H1 (cell line): ENCODE data around the gene CPM.

ENCODE experiments used
- CTCF ChIP-seq, 3 experiments: IDR thresholded peaks; 1 replicate in 2 of 3; 2 replicates in 1 of 3; pipeline versions ENCODE4 v1.5.1 to v1.6.1; 2011; ENCODE audit warnings: low read length in 3 of 3, mild to moderate bottlenecking in 3 of 3, inconsistent platforms in 2 of 3, low read depth in 1 of 3, moderate library complexity in 1 of 3; ENCODE audit not compliant: insufficient read depth in 1 of 3; ENCODE audit errors: control extremely low read depth in 1 of 3
- JUND ChIP-seq: IDR thresholded peaks from 2 replicates; pipeline ENCODE4 v1.6.1; 2011; ENCODE audit warnings: mild to moderate bottlenecking, improper control_type of control experiment, low read length
- TAF1 ChIP-seq: IDR thresholded peaks from 2 replicates; pipeline ENCODE4 v1.6.1; 2011; ENCODE audit warnings: mild to moderate bottlenecking, low read depth, low read length
- TEAD4 ChIP-seq: IDR thresholded peaks from 2 replicates; pipeline ENCODE4 v1.6.1; 2012; ENCODE audit warnings: low read depth, low read length, inconsistent platforms, mixed read lengths

DNA sequence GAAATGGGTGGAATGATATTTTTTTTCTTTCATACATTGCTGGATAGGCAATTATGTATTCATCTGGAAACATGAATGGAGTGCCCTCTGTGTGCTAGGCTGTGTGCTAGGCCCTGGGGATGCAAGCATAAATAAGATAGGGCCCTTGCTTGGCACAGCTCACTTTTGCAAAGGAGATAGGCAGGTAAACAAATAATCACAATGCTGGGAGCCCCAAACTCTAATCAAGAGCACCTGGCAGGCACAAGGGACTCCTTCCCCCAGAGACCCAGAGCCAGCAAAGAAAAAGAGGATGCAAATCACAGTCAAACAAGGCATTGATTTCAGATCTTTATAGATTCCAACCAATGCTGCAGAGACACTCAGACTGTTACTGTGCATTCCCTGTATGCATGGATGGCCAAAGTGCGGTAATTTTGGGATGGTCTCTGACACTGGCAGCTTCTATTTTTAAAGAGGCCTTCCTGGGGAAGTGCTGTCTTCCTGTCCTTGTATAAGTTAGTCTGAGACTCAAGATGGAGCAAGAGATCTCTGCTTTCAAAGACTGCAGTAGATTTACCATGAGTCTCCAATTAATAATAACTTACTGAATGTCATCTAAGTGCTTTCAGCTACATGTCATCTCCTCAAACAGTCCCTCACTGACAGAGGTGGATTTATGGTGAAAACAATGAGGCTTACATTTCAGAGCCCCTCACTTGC is 45.1 kb upstream of the CPM start:
- TF ChIP-seq CTCF (IDR thresholded peaks at IDR 0.05; ENCODE audit: control extremely low read depth in 1 of 3, insufficient read depth in 1 of 3, low read depth in 1 of 3, low read length in 3 of 3) (no peak), TEAD4 (no peak), TAF1 (no peak), JUND (no peak)
